A549 (cell line): ENCODE results near the gene RAB30.

Source experiments
- CEBPB ChIP-seq, 2 experiments: fragments of >200 bp in 1 of 2; sonication (Bioruptor Twin) in 1 of 2; formaldehyde crosslinking in 1 of 2; IDR thresholded peaks; 2 replicates each; pipeline ENCODE4 v1.6.1; 2012 to 2016
- E2F6 ChIP-seq: IDR thresholded peaks from 2 replicates; pipeline ENCODE4 v1.6.1; 2012; ENCODE audit warnings: low read depth, borderline replicate concordance
- HDAC2 ChIP-seq: fragments of 200-600 bp; sonication (generic); IDR thresholded peaks from 2 replicates; pipeline ENCODE4 v1.6.1; 2016
- RAD21 ChIP-seq, 2 experiments: fragments of >200 bp in 1 of 2; sonication (Bioruptor Twin) in 1 of 2; formaldehyde crosslinking in 1 of 2; IDR thresholded peaks in 1 of 2; conservative IDR thresholded peaks in 1 of 2; 2 replicates in 1 of 2; 3 replicates in 1 of 2; pipeline ENCODE4 v1.6.1; 2012 to 2018; ENCODE audit warnings: inconsistent platforms in 1 of 2
- SREBF2 ChIP-seq: fragments of 450-650 bp; IDR thresholded peaks from 2 replicates; pipeline ENCODE4 v1.6.1; 2014; ENCODE audit warnings: mild to moderate bottlenecking, moderate library complexity
- USF2 ChIP-seq: fragments of 450-650 bp; IDR thresholded peaks from 2 replicates; pipeline ENCODE4 v1.6.1; 2014; ENCODE audit warnings: antibody characterized with exemption
- TF ChIP-seq, protein P1 (sequence below): fragments of >200 bp; sonication (Bioruptor Twin); formaldehyde crosslinking; IDR thresholded peaks from 3 replicates; pipeline ENCODE4 v1.5.1; 2016
- TF ChIP-seq, protein P2 (sequence below): fragments of 200-600 bp; sonication (generic); IDR thresholded peaks from 2 replicates; pipeline ENCODE4 v1.6.1; 2016; ENCODE audit warnings: antibody characterized with exemption, mild to moderate bottlenecking, moderate library complexity

GRCh38 chr11:83073884-83074283 lies 2.2 kb upstream of the RAB30 start:
- TF ChIP-seq RAD21 (conservative IDR thresholded peaks at IDR 0.05 in 1 of 2, IDR thresholded peaks at IDR 0.05 in 1 of 2) = no peak
- TF ChIP-seq E2F6 = no peak
- TF ChIP-seq, protein P1, sequence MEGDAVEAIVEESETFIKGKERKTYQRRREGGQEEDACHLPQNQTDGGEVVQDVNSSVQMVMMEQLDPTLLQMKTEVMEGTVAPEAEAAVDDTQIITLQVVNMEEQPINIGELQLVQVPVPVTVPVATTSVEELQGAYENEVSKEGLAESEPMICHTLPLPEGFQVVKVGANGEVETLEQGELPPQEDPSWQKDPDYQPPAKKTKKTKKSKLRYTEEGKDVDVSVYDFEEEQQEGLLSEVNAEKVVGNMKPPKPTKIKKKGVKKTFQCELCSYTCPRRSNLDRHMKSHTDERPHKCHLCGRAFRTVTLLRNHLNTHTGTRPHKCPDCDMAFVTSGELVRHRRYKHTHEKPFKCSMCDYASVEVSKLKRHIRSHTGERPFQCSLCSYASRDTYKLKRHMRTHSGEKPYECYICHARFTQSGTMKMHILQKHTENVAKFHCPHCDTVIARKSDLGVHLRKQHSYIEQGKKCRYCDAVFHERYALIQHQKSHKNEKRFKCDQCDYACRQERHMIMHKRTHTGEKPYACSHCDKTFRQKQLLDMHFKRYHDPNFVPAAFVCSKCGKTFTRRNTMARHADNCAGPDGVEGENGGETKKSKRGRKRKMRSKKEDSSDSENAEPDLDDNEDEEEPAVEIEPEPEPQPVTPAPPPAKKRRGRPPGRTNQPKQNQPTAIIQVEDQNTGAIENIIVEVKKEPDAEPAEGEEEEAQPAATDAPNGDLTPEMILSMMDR = no peak
- no peak for TF ChIP-seq CEBPB (IDR thresholded peaks at IDR 0.05)
- no peak for TF ChIP-seq USF2
- no peak for TF ChIP-seq SREBF2
- TF ChIP-seq, protein P2, sequence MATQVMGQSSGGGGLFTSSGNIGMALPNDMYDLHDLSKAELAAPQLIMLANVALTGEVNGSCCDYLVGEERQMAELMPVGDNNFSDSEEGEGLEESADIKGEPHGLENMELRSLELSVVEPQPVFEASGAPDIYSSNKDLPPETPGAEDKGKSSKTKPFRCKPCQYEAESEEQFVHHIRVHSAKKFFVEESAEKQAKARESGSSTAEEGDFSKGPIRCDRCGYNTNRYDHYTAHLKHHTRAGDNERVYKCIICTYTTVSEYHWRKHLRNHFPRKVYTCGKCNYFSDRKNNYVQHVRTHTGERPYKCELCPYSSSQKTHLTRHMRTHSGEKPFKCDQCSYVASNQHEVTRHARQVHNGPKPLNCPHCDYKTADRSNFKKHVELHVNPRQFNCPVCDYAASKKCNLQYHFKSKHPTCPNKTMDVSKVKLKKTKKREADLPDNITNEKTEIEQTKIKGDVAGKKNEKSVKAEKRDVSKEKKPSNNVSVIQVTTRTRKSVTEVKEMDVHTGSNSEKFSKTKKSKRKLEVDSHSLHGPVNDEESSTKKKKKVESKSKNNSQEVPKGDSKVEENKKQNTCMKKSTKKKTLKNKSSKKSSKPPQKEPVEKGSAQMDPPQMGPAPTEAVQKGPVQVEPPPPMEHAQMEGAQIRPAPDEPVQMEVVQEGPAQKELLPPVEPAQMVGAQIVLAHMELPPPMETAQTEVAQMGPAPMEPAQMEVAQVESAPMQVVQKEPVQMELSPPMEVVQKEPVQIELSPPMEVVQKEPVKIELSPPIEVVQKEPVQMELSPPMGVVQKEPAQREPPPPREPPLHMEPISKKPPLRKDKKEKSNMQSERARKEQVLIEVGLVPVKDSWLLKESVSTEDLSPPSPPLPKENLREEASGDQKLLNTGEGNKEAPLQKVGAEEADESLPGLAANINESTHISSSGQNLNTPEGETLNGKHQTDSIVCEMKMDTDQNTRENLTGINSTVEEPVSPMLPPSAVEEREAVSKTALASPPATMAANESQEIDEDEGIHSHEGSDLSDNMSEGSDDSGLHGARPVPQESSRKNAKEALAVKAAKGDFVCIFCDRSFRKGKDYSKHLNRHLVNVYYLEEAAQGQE = no peak
- no peak for TF ChIP-seq HDAC2
